ENCODE measurements around the gene ITGAE.

The ITGAE gene

GRCh38 chr17:3815925-3816324 is 14.9 kb upstream of the ITGAE start:
- DNase-seq (ENCODE audit: low read depth) = no peak

- no peak for DNase-seq (ENCODE audit: low read depth)
Observed at GRCh38 chr17:3815122-3815521, 14.1 kb upstream of the ITGAE start.

- no peak for DNase-seq (ENCODE audit: low read depth)
Observed at GRCh38 chr17:3814361-3814760, 13.4 kb upstream of the ITGAE start.

- DNase-seq (ENCODE audit: low read depth) = no peak
Observed at GRCh38 chr17:3813171-3813570, 12.2 kb upstream of the ITGAE start.

GRCh38 chr17:3812771-3813170 is 11.8 kb upstream of the ITGAE start:
- DNase-seq (ENCODE audit: low read depth) = no peak

GRCh38 chr17:3812284-3812683 is 11.3 kb upstream of the ITGAE start:
- DNase-seq (ENCODE audit: low read depth) = no peak

GRCh38 chr17:3810019-3810418 is 9.0 kb upstream of the ITGAE start:
- DNase-seq (ENCODE audit: low read depth) = no peak

- DNase-seq (ENCODE audit: low read depth) = no peak
Observed at GRCh38 chr17:3809135-3809534, 8.1 kb upstream of the ITGAE start.

GRCh38 chr17:3808701-3809100 is 7.7 kb upstream of the ITGAE start:
- DNase-seq (ENCODE audit: low read depth) = no peak

- no peak for DNase-seq (ENCODE audit: low read depth)
Observed at GRCh38 chr17:3805581-3805980, 4.6 kb upstream of the ITGAE start.

GRCh38 chr17:3804503-3804931 is 3.5 kb upstream of the ITGAE start:
- DNase-seq (ENCODE audit: low read depth) = no peak

GRCh38 chr17:3803308-3803640 is 2.3 kb upstream of the ITGAE start:
- DNase-seq (ENCODE audit: low read depth) = no peak

GRCh38 chr17:3802461-3803307 is 1.7 kb upstream of the ITGAE start:
- no peak for DNase-seq (ENCODE audit: low read depth)

- no peak for DNase-seq (ENCODE audit: low read depth)
Observed at GRCh38 chr17:3801792-3802191, 804 bp upstream of the ITGAE start.

GRCh38 chr17:3801347-3801746 is 359 bp upstream of the ITGAE start:
- no peak for DNase-seq (ENCODE audit: low read depth)

GRCh38 chr17:3799181-3799945 is 1.6 kb downstream of the ITGAE start:
- no peak for DNase-seq (ENCODE audit: low read depth)

GRCh38 chr17:3798273-3799180 is 2.5 kb downstream of the ITGAE start:
- DNase-seq (ENCODE audit: low read depth) = no peak

GRCh38 chr17:3796822-3797170 is 4.2 kb downstream of the ITGAE start:
- no peak for DNase-seq (ENCODE audit: low read depth)

GRCh38 chr17:3796110-3796821 is 4.7 kb downstream of the ITGAE start:
- DNase-seq (ENCODE audit: low read depth) = no peak

GRCh38 chr17:3795390-3796102 is 5.4 kb downstream of the ITGAE start:
- no peak for DNase-seq (ENCODE audit: low read depth)
